HG03097 (cell line): ENCODE results near the gene FBXW9.
"Not testable (repeated sequence)": the region's sequence is repeated elsewhere in the genome, so short reads cannot be mapped to it uniquely, and the experiment has no call there.

Experiments used
- ATAC-seq: cut with Tn5 transposase; IDR thresholded peaks from one replicate; pipeline ENCODE4 v1.9.1; 2021; ENCODE audit not compliant: unreplicated experiment, low FRiP score

FBXW9 gene

DNA sequence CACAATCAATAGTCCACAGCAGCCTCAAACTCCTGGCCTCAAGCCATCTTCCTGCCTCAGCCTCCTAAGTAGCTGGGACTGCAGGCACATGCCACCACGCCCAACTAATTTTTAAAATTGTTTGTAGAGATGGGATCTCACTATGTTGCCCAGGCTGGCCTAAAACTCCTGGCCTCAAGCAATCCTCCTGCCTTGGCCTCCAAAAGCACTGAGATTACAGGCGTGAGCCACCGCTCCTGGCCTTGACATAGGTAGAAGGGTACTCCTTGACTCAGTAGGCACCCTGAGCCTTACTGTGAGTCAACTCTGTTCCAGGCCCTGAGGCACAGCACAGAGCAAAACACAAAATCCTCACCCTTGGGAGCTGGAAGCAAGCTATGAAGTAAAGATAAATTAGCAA lies 19.5 kb upstream of the FBXW9 start:
- no peak for ATAC-seq

DNA sequence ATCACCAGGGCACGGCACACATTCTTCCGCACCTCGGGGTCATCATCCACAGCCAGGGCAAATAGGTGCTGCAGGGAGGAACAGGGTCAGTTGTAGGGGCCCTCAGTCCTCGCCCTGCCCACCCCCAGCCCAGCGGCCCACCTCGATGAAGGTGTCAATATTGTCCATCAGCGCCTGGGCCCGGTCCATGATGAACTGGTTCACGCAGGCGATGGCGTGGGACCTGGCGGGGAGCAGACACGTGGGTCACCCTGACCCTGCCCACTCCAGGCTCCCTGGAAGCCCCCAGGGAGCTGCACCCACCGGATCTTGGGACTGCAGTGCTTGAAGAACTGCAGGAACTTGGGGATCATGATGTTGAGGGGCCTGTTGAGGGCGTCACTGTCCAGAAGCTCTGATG lies 18.7 kb upstream of the FBXW9 start:
- ATAC-seq = no peak

DNA sequence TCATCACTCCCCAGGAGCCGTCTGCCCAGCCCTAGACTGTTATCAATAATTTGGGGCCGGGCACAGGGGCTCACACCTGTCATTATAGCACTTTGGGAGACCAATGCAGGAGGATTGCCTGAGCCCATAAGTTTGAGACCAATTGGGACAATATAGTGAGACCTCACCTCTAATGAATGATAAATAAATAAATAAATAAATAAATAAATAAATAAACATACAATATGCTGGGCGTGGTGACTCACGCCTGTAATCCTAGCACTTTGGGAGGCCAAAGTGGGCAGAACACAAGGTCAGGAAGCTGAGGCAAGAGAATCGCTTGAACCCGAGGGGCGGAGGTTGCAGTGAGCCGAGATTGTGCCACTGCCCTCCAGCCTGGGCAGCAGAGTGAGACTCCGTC lies 16.9 kb upstream of the FBXW9 start:
- ATAC-seq = not testable (repeated sequence)

DNA sequence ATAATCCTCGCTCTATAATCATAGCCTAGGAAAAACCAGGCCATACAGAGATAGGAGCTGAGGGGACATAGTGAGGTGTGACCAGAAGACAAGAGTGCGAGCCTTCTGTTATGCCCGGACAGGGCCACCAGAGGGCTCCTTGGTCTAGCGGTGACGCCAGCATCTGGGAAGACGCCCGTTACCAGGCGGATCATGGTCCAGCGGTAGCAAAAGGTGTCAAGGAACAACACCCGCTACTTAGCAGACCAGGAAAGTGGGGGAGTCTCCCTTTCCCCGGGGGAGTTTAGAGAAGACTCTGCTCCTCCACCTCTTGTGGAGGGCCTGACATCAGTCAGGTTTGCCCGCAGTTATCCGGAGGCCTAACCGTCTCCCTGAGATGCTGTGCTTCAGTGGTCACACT lies 15.6 kb upstream of the FBXW9 start:
- not testable (repeated sequence) for ATAC-seq

DNA sequence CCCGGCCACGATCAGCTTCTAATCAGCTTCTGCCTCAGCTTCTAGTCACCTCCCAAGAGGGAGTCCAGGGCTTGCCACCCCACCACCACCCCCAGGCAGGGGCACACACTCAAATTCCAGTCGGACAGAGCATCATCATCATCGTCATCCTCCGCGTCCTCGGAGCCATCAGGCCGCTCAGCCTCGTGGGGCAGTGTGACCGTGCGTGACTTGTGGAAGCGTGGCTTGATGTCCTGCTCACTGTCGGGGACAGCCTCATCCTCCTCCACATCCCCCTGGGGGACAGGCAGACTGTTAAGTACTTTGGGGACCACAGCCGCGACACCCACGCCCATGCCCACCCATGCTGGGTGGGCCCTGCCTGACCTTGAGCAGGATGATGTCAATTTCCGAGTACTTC lies 14.8 kb upstream of the FBXW9 start:
- no peak for ATAC-seq

DNA sequence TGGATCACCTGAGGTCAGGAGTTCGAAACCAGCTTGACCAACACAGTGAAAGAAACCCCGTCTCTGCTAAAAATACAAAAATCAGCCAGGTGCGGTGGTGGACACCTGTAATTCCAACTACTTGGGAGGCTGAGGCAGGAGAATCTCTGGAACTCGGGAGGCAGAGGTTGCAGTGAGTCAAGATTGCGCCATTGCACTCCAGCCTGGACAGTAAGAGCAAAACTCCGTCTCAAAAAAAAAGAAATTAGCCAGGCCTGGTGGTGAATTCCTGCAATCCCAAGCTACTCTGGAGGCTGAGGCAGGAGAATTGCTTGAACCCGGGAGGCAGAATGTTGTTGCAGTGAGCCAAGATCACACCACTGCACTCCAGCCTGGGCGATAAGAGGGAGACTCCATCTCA lies 12.2 kb upstream of the FBXW9 start:
- no peak for ATAC-seq

DNA sequence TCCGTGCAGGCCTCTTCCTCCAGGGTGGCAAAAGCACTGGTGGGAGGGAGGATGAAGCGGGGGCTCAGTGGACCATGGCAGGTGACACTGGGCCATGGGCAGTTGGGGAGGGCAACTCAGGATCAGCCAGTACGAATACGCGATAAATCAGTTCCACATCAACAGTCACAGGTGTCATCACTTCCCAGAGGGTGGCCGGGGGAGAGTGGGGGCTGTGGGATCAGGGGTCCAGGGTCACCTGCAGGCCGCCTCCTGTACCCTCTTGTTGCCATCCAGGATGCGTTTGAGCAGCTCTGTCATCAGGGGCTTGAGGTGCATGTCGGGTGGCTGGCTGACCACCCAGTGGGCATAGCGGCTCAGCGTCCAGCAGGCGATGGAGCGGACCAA lies 9.9 kb upstream of the FBXW9 start:
- no peak for ATAC-seq

DNA sequence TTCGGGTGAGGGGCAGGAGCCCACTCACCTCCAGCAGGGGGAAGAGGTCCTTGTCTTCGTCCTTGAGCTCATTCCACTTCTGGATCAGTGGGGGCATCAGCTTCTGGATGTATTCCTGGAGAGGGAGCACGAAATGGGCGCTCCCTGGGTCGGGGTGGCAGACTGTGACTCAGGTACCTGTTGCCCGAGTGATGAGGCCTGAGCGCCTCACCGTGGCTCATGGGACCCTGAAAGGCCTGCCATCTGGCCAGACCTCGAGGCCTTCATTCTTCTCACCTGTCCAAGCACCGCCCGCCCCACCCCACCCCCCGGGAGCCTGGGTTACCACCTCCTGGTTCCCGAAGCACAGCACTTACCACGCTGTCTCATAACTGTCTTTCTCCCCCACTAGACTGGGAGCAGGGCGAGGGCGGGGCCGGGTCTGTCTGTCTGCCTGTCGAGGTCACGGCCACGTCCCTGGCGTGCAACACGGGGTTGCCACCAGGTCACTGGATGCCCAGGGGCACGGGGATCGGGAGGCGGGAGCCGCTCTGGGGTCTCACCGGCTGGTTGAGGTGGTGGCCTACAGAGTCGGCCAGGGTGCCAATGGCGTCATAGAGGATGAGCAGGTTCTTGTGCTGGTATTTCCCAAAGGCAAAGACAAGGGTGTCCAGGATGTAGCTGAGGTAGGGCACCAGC lies 9.4 kb upstream of the FBXW9 start:
- no peak for ATAC-seq

DNA sequence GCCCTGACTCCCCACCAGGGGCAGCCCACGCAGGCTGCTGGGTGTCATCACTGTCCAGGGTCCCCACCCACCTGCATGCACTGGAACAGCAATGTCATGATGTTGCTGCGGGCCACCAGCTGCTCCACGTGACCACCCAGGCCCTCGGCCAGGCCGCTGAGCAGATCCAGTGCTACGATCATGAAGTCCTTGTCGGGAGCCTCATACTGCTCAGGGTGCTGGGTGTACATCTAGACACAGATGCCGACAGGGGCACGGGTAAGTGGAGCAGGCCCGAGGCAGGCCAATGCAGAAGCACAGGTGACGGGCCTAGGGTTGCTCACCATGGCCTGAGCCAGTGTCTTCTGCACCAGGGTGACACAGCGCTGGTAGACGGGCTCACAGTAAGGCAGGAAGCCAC lies 8.7 kb upstream of the FBXW9 start:
- no peak for ATAC-seq

DNA sequence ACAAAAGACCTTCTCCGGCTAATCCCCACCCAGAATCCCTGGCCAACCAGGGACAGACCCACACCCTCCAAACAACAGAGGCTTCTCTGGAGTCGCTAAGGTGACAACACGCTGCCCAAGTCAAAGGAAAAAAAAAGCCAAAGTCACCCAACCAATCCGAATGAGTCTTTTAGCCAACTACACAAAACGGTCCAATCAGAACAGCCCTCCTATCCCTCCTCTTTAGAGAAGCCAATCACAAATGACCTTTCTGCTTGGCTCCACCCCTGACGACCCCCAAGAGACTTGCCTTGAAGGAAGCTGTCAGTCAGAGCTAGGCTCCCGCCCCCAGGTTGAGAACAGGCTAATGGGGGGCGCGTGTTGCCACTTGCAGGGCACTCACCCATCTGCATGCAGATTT lies 6.6 kb upstream of the FBXW9 start:
- no peak for ATAC-seq

DNA sequence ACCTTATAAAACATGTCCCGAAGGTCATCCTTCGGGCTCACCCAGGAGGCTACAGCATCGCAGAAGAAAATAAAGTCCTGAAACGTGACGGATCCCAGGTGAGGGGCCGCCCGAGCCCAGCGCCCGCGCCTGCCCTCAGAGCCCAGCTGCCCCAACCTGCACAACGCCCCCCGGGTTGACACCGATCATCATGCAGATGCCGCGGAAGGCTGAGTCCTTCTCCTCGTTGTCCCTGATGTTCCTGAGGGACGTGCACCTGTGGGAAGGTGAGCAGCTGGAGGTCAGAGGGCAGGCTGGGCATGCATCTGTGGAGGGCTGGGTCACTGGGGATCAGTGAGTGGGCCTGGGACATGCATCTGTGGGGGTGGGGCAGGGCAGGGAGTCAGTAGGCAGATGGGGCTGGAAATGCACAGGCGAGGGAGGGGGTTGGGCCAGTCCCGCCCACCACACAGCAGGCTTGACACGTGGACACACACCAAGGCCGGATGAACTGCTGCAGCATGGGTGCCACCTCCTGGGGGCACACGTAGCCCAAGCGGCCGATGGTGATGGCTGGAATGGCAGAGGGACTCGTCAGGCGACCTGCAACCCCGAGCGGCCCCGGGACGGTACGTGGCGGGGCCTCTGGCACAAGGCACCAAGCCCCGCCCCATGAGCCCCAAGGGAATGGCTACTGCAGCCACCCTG lies 5.3 kb upstream of the FBXW9 start:
- ATAC-seq = no peak

DNA sequence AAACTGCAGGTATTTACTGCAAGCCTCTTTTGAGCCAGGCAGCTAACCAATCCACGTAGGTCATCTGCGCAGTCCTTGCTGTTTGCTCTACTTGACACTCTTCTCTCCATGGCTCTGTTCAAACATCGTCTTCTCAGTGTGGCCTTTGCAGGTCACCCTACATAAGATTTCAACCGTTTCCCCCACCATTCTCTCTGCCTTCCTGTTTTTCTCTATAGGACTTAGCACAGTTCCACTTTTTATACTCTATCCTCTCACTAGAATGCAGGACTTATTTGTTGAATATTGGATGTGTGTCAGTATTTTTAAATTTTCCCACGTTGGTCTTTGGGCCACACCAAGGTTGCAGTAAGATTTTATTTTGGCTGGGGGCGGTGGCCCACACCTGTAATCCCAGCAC lies 1.7 kb upstream of the FBXW9 start:
- no peak for ATAC-seq

DNA sequence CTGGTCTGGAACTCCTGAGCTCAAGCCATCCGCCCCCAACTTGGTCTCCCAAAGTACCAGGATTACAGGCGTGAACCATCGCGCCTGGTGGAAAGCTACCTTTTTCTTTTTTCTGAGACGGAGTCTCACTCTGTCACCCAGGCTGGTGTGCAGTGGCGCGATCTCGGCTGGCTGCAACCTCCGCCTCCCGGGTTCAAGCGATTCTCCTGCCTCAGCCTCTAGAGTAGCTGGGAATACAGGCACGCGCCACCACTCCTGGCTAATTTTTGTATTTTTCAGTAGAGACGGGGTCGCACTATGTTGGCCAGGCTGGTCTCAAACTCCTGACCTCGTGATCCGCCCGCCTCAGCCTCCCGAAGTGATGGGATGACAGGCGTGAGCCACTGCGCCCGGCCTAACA lies 994 bp upstream of the FBXW9 start:
- ATAC-seq = not testable (repeated sequence)

DNA sequence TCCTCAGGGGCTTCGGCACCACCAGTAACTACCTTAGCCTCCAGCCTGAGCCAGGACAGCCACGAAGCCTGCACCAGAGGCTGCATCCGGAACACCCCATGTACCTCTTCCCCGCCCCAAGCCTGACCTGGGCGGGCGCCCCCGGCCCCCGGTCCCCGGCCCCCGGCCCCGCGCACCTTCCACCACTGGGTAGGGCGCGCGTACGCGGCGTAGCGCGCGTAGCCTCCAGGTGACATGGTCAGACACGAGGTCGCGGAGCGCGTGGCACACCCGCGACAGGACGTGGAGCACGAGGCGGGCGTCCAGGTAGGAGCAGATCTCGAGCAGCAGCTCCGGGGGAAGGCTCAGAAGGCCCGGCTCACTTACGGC lies 450 bp downstream of the FBXW9 start:
- ATAC-seq = peak; percentile 20

DNA sequence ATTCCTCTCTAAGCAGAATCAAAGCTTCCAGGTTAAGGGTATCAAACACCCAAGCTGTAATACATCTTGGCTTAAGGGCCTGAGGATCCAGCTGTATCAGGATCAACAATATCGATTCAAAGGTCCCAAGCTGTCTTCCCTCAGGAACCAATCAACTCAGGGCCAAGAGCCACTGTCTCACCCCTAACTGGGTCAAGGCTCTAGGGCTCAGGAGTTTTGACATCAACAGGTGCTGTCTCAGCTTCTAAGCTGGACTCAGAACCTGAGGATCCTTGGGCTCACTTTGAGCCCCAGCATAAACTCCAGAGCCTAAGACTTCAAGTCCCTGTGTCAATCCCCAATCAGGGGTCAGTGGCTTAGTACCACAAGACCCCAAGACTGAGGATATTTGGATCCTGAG lies 917 bp downstream of the FBXW9 start:
- ATAC-seq = no peak

DNA sequence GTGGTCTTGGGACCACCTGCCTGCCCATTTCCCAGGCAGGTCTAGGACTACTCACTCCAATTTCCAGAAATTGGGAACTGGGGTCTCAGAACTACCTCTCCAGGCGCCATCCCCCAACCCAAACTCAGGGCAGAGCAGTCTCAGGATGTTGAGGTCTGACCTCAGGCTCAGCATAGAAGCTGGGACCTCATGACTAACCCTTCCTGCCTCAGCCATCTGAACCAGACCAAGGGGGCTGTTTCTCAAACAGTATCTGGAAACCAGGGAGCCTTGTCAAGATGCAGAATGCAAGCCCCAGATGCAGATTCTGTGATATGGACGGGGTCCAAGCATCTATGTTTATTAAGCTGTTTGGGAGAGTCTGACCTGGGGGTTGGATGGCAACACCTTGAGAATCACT lies 1.3 kb downstream of the FBXW9 start:
- ATAC-seq = no peak

DNA sequence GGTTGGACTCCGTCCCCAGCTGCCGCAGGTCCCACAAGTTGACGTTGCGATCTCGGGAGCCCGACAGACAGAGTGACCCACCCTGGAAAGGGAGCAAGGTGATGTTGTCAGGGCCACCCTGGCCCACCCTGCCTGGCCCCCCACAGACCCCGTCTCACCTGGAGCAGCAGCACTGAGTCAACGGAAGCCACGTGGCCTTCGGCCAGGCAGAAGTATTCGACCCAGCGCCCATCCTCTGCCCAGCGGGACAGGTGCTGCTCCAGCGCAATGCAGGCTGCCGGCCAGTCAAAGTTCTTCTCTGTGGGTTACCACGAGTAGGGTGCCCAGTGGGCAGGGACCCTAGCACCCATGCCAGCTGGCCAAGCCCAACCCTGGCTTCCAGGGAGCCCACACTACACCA lies 1.8 kb downstream of the FBXW9 start:
- no peak for ATAC-seq

DNA sequence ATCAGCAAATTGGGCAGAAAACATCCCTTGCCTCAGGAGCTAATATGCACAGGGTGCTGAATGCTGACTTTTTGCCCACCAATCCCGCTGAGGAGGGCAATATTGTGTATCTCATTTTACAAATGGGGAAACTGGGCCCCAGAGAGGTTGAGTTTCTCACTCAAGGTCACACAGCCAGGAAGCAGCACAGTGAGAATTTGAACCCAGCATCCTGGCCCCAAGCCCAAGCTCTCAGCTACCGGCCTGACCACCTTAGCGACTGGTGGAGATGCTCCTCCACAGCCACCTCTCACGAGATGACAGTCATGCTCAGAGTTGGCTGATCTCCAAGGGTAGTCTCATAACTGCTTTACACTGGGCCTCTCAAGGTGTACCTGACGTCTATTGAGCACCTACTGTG lies 3.5 kb downstream of the FBXW9 start:
- no peak for ATAC-seq

DNA sequence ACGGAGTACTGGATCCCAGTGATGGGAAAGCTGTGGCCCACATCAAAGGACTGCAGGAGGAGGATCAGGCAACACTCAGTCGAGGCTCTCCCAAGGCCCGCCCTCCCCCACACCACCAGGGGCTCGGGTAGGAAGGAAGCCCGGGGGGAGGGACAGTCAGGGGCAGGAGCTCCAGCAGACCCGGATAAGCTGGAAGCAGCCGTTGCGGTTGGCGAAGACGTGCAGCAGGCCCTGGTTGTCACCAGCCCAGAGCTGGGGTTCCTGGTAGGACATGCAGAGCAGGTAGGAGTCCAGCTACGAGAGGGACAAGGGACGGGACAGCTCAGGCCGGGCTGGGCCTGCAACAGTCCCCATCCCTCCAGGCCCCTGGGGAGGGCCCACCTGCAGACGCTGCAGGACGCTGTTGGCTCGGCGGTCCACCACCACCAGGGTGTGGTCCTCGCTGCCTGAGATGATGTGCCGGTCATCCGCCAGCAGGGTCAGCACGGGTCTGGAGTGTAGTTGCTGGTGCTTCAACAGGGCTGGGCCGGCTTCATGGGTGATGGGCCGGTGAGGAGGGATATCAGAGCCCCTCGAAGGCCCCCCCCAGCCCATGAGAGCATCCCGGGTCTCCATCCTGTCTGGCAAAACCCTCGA lies 6.7 kb downstream of the FBXW9 start:
- ATAC-seq = no peak

DNA sequence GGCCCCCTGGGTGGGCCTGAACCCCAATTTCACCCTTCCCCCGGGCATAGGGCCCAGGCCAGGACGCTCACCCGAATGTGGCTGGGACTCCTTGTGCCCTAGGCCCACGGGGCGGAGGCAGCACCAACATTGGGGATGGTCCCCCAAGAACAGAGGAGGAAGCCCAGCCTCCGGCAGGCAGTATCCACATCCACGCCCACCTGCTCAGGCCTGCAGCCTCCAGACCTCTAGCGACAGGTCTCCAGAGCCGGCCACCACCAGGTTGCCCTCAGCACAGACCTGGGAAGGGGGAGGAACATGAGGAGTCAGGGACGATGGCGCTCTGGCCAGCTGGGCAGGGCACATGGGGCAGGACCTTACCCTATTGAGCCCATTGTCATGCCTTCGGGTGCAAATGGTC lies 7.4 kb downstream of the FBXW9 start:
- ATAC-seq = no peak

DNA sequence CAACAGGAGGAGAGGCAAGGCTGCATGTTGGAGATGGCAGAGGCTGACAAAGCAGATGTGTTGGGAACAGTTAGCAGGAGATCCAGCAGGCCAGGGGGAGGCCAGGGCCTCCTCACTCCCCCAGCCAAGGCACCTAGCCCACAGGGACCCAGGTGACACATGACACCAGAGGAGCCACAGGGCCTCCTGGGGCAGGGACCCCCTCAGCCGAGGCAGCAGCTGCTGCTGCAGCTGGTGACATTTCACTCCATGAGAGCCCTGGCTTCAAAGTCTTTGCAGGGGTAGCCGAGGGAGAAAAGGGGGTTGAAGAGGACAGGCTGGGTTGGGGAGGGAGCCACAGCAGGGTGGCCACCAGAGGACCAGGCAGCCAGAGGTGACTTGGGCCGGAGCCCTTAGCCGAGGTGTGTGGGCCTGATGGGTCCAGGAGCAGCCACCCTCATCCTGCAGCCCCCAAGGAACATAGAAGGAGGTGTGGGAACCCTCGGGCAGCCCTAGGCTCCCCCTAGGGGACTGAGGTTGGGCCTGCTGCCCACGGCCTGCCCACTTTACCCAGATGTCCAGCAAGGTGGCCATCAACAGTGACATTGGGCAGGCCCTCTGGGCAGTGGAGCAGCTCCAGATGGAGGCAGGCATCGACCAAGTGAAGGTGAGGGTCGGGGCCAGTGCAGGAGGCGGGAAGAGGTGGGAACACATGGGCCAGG lies 8.8 kb downstream of the FBXW9 start, which contains the start of gene GNG14:
Gene GNG14, plus strand, starts transcription at position 503 of the 701 bp plus-strand sequence. Its CDS starts 51 bp downstream, at position 554.
- ATAC-seq = no peak
